ENCODE measurements around the gene PLEKHM2.

DNA sequence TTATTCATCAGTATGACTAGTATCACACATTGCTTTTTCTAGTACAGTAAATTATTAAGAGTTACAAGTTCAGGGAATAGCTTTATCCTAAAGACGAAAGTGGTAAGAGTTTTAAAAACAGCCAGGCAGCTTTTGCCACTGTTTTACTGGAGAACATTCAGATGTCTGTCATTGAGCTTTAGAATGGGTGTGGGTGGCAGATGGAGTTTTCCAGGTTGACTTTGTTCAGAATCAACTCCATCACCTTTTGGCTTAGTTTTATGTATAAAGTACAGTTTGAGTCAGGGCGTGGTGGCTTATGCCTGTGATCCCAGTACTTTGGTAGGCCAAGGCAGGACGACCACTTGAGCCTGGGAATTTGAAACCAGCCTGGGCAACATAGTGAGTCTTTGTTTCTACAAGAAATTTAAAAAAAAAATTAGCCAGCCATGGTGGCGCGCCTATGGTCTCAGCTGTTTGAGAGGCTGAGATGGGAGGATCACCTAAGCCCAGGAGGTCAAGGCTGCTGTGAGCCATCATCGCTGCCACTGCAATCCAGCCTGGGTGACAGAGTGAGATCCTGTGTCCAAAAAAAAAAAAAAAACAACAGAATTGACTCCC lies 29.9 kb upstream of the PLEKHM2 start:
- TF ChIP-seq YY1 (IDR thresholded peaks at IDR 0.05; ENCODE audit: insufficient read depth, insufficient read length), result no peak
- no peak for TF ChIP-seq SUZ12 (IDR thresholded peaks at IDR 0.05; ENCODE audit: extremely low read depth, insufficient read depth, insufficient read length)
- no peak for TF ChIP-seq ZNF274 (IDR thresholded peaks at IDR 0.05; ENCODE audit: low read depth, low read length)
